ENCODE measurements around the gene POLR2E. TPM values are rescaled to one million over a fixed set of nuclear protein-coding genes. Genes with fewer than 3 reads are reported as not detected.

POLR2E gene
- polyA plus RNA-seq, 1 donor (not counting 4 experiments of a cell fraction or from before 2014, with no cell fraction given) = 178 TPM

- H3K4me3 ChIP-seq (ENCODE audit: control insufficient read depth in 2 of 3, extremely low read depth in 1 of 3, insufficient read depth in 2 of 3, low read depth in 1 of 3, low read length in 3 of 3) = peak overlapping the region in 1 of 3 experiments; percentile 22
- no peak for FAIRE-seq
- H3K4me1 ChIP-seq (ENCODE audit: control insufficient read depth, extremely low read depth, insufficient read depth, low read length) = peaks cover 9% of the 10 kb centered on the region
These were observed 21.1 kb downstream of the POLR2E start for GRCh38 chr19:1073956-1074517.

GRCh38 chr19:1073063-1073955, 21.9 kb downstream of the POLR2E start:
- Histone ChIP-seq H3K9me1 (ENCODE audit: control insufficient read depth, extremely low read depth, insufficient read depth, low read length) (no peaks in the 10 kb centered on the region), H4K20me1 (ENCODE audit: control insufficient read depth, extremely low read depth, insufficient read depth, low read length) (no peaks in the 10 kb centered on the region), H3K4me3 (ENCODE audit: control insufficient read depth in 2 of 3, extremely low read depth in 1 of 3, insufficient read depth in 2 of 3, low read depth in 1 of 3, low read length in 3 of 3) (no peak overlapping the region), H3K9me3 (ENCODE audit: control insufficient read depth, low read depth, low read length) (no peaks in the 10 kb centered on the region), H3K4me2 (ENCODE audit: control insufficient read depth, extremely low read depth, insufficient read depth, low read depth, low read length) (no peak overlapping the region), H3K27me3 (ENCODE audit: control insufficient read depth, extremely low read depth, insufficient read depth, low read length) (peaks cover 16% of the 10 kb centered on the region), H3K9ac (ENCODE audit: control insufficient read depth, extremely low read depth, insufficient read depth, low read length) (no peak overlapping the region), H2AFZ (ENCODE audit: control insufficient read depth, low read length) (no peak overlapping the region), H3K4me1 (ENCODE audit: control insufficient read depth, extremely low read depth, insufficient read depth, low read length) (peaks cover 9% of the 10 kb centered on the region), H3K36me3 (ENCODE audit: control insufficient read depth in 2 of 2, extremely low read depth in 1 of 2, insufficient read depth in 2 of 2, low read length in 2 of 2) (no peaks in the 10 kb centered on the region), H3K27ac (ENCODE audit: control insufficient read depth, insufficient read depth, low read length) (no peak overlapping the region), H3K79me2 (ENCODE audit: control insufficient read depth, insufficient read depth, low read length) (no peaks in the 10 kb centered on the region)
- no peak for TF ChIP-seq CTCF (optimal IDR thresholded peaks at IDR 0.05 in 1 of 3, IDR thresholded peaks at IDR 0.05 in 1 of 3, conservative IDR thresholded peaks at IDR 0.05 in 1 of 3; ENCODE audit: extremely low read depth in 1 of 3, insufficient read depth in 2 of 3, low read length in 3 of 3)
- TF ChIP-seq EZH2 (IDR thresholded peaks at IDR 0.05; ENCODE audit: low read length) = no peak
- dilution Hi-C loops (cut with MboI; ENCODE audit: extremely low pct_ligation_motif_present, low sequenced_read_pairs) = no loop called here
- DNase-seq (ENCODE audit: low read depth, low spot score) (no peak), FAIRE-seq (no peak)

More at GRCh38 chr19:1073956-1074517, 21.1 kb downstream of the POLR2E start:
- H3K4me2 ChIP-seq (ENCODE audit: control insufficient read depth, extremely low read depth, insufficient read depth, low read depth, low read length) = peak overlapping the region; percentile 10
- no peak for DNase-seq (ENCODE audit: low read depth, low spot score)
- H4K20me1 ChIP-seq (ENCODE audit: control insufficient read depth, extremely low read depth, insufficient read depth, low read length) = no peaks in the 10 kb centered on the region
- TF ChIP-seq CTCF (optimal IDR thresholded peaks at IDR 0.05 in 1 of 3, IDR thresholded peaks at IDR 0.05 in 1 of 3, conservative IDR thresholded peaks at IDR 0.05 in 1 of 3; ENCODE audit: extremely low read depth in 1 of 3, insufficient read depth in 2 of 3, low read length in 3 of 3) = no peak
- no peak for TF ChIP-seq EZH2 (IDR thresholded peaks at IDR 0.05; ENCODE audit: low read length)
- dilution Hi-C loops (cut with MboI; ENCODE audit: extremely low pct_ligation_motif_present, low sequenced_read_pairs) = no loop called here
- no peaks in the 10 kb centered on the region for H3K9me3 ChIP-seq (ENCODE audit: control insufficient read depth, low read depth, low read length)
- no peak overlapping the region for H2AFZ ChIP-seq (ENCODE audit: control insufficient read depth, low read length)
- no peak overlapping the region for H3K27ac ChIP-seq (ENCODE audit: control insufficient read depth, insufficient read depth, low read length)
- H3K36me3 ChIP-seq (ENCODE audit: control insufficient read depth in 2 of 2, extremely low read depth in 1 of 2, insufficient read depth in 2 of 2, low read length in 2 of 2) = no peaks in the 10 kb centered on the region
- H3K9ac ChIP-seq (ENCODE audit: control insufficient read depth, extremely low read depth, insufficient read depth, low read length) = no peak overlapping the region
- no peaks in the 10 kb centered on the region for H3K9me1 ChIP-seq (ENCODE audit: control insufficient read depth, extremely low read depth, insufficient read depth, low read length)
- H3K27me3 ChIP-seq (ENCODE audit: control insufficient read depth, extremely low read depth, insufficient read depth, low read length) = peaks cover 16% of the 10 kb centered on the region
- H3K79me2 ChIP-seq (ENCODE audit: control insufficient read depth, insufficient read depth, low read length) = no peaks in the 10 kb centered on the region
